Measurements from ENCODE around the gene FN1. TPM values are rescaled to one million over a fixed set of nuclear protein-coding genes. Genes with fewer than 3 reads are reported as not detected.

The FN1 gene
- total and polyA plus RNA-seq, 8 donors: 42.0 to 861 (median 252) TPM

GRCh38 chr2:215369181-215369760, 66.6 kb downstream of the FN1 start:
- no peaks in the 10 kb centered on the region for H3K4me1 ChIP-seq
- no peak overlapping the region for H3K27ac ChIP-seq
- no peaks in the 10 kb centered on the region for H3K27me3 ChIP-seq
- H3K4me3 ChIP-seq: no peak overlapping the region
- WGBS, 5 donors: 57 to 65% (median 62%) methylated on average over 3 of the region's 3 CpGs
- peaks cover 12 to 92% (median 77%) of the 10 kb centered on the region in 4 donors for H3K36me3 ChIP-seq
- no peaks in the 10 kb centered on the region for H3K9me3 ChIP-seq
- intact Hi-C loops (cut with DNase I; ENCODE audit: low total_unique reads): no loop called here
- DNase-seq: no peak
- TF ChIP-seq POLR2A (IDR thresholded peaks at IDR 0.05) (no peak), CTCF (IDR thresholded peaks at IDR 0.05) (no peak)

GRCh38 chr2:215368493-215368809, 67.4 kb downstream of the FN1 start:
- no peak for DNase-seq
- H3K9me3 ChIP-seq: no peaks in the 10 kb centered on the region
- H3K4me1 ChIP-seq: no peaks in the 10 kb centered on the region
- H3K27ac ChIP-seq: no peak overlapping the region
- no peak overlapping the region for H3K4me3 ChIP-seq
- peaks cover 16 to 92% (median 77%) of the 10 kb centered on the region in 4 donors for H3K36me3 ChIP-seq
- TF ChIP-seq EP300 (IDR thresholded peaks at IDR 0.05): no peak
- TF ChIP-seq POLR2AphosphoS5 (IDR thresholded peaks at IDR 0.05): no peak
- no peak for TF ChIP-seq CTCF (IDR thresholded peaks at IDR 0.05)
- TF ChIP-seq POLR2A (IDR thresholded peaks at IDR 0.05): no peak
- intact Hi-C loops (cut with DNase I; ENCODE audit: low total_unique reads): no loop called here
- H3K27me3 ChIP-seq: no peaks in the 10 kb centered on the region

GRCh38 chr2:215367662-215368492, 68.0 kb downstream of the FN1 start:
- Histone ChIP-seq H3K4me1 (no peaks in the 10 kb centered on the region), H3K36me3 (peaks cover 20 to 92% (median 77%) of the 10 kb centered on the region in 4 donors), H3K27ac (no peak overlapping the region), H3K4me3 (no peak overlapping the region), H3K9me3 (no peaks in the 10 kb centered on the region), H3K27me3 (no peaks in the 10 kb centered on the region)
- TF ChIP-seq EP300 (IDR thresholded peaks at IDR 0.05) (no peak), CTCF (IDR thresholded peaks at IDR 0.05) (no peak), POLR2A (IDR thresholded peaks at IDR 0.05) (no peak), POLR2AphosphoS5 (IDR thresholded peaks at IDR 0.05) (no peak)
- no peak for DNase-seq
- intact Hi-C loops (cut with DNase I; ENCODE audit: low total_unique reads): no loop called here
- WGBS, 5 donors: 84 to 94% (median 92%) methylated on average over 11 of the region's 11 CpGs

- intact Hi-C loops (cut with DNase I; ENCODE audit: low total_unique reads): no loop called here
- H3K27me3 ChIP-seq: no peaks in the 10 kb centered on the region
- TF ChIP-seq POLR2AphosphoS5 (IDR thresholded peaks at IDR 0.05) (no peak), EP300 (IDR thresholded peaks at IDR 0.05) (no peak), POLR2A (IDR thresholded peaks at IDR 0.05) (no peak), CTCF (IDR thresholded peaks at IDR 0.05) (no peak)
- H3K27ac ChIP-seq: no peak overlapping the region
- H3K36me3 ChIP-seq: peaks cover 14 to 94% (median 81%) of the 10 kb centered on the region in 4 donors
- no peak for DNase-seq
- no peaks in the 10 kb centered on the region for H3K4me1 ChIP-seq
- WGBS, 5 donors: 91 to 94% (median 92%) methylated on average over 4 of the region's 4 CpGs
- no peak overlapping the region for H3K4me3 ChIP-seq
- H3K9me3 ChIP-seq: no peaks in the 10 kb centered on the region
Observed at GRCh38 chr2:215366440-215367032, 69.3 kb downstream of the FN1 start.

Measured in stomach (tissue), 9 donors.